H1 (cell line): ENCODE results near the gene GGA3.

Source experiments
- CTCF ChIP-seq, 3 experiments: IDR thresholded peaks; 1 replicate in 2 of 3; 2 replicates in 1 of 3; pipeline versions ENCODE4 v1.5.1 to v1.6.1; 2011; ENCODE audit warnings: low read length in 3 of 3, mild to moderate bottlenecking in 3 of 3, inconsistent platforms in 2 of 3, low read depth in 1 of 3, moderate library complexity in 1 of 3; ENCODE audit not compliant: insufficient read depth in 1 of 3; ENCODE audit errors: control extremely low read depth in 1 of 3
- JUND ChIP-seq: IDR thresholded peaks from 2 replicates; pipeline ENCODE4 v1.6.1; 2011; ENCODE audit warnings: mild to moderate bottlenecking, improper control_type of control experiment, low read length
- KDM5A ChIP-seq: fragments of 200-600 bp; IDR thresholded peaks from 2 replicates; pipeline ENCODE4 v1.7.1; 2012; ENCODE audit warnings: mild to moderate bottlenecking, low read length, inconsistent platforms, mixed read lengths
- MAX ChIP-seq: IDR thresholded peaks from 2 replicates; pipeline ENCODE4 v1.6.1; 2012; ENCODE audit warnings: inconsistent platforms
- PHF8 ChIP-seq: fragments of 200-600 bp; sonication (generic); conservative IDR thresholded peaks from 2 replicates; pipeline ENCODE4 v1.7.1; 2012; ENCODE audit warnings: low read depth, mild to moderate bottlenecking, inconsistent platforms, low read length, moderate library complexity
- POLR2A ChIP-seq, 2 experiments: IDR thresholded peaks; 1 replicate in 1 of 2; 2 replicates in 1 of 2; pipeline ENCODE4 v1.6.1; 2011; ENCODE audit warnings: low read depth in 2 of 2, low read length in 2 of 2, mild to moderate bottlenecking in 2 of 2; ENCODE audit errors: control extremely low read depth in 1 of 2
- POLR2AphosphoS5 ChIP-seq: IDR thresholded peaks from 2 replicates; pipeline ENCODE4 v1.6.1; 2011; ENCODE audit warnings: low read depth, low read length
- SUZ12 ChIP-seq: fragments of 200-600 bp; sonication (generic); IDR thresholded peaks from 2 replicates; pipeline ENCODE4 v1.6.1; 2012; ENCODE audit warnings: mild to moderate bottlenecking, inconsistent platforms, low read length, moderate library complexity, mixed read lengths
- TAF1 ChIP-seq: IDR thresholded peaks from 2 replicates; pipeline ENCODE4 v1.6.1; 2011; ENCODE audit warnings: mild to moderate bottlenecking, low read depth, low read length

- no peak for TF ChIP-seq CTCF (IDR thresholded peaks at IDR 0.05; ENCODE audit: control extremely low read depth in 1 of 3, insufficient read depth in 1 of 3, low read depth in 1 of 3, low read length in 3 of 3)
- TF ChIP-seq TAF1 = no peak
- TF ChIP-seq POLR2A (IDR thresholded peaks at IDR 0.05; ENCODE audit: control extremely low read depth in 1 of 2, low read depth in 2 of 2, low read length in 2 of 2) = no peak
- TF ChIP-seq SUZ12 = no peak
- TF ChIP-seq PHF8 = no peak
- no peak for TF ChIP-seq KDM5A
- TF ChIP-seq MAX = no peak
- TF ChIP-seq JUND = no peak
- TF ChIP-seq POLR2AphosphoS5 = no peak
Measured at GRCh38 chr17:75252039-75252816, 9.2 kb downstream of the GGA3 start.
